B cell (primary cell): ENCODE results near the gene TBX1.

Experiments
- EZH2 ChIP-seq: IDR thresholded peaks from 2 replicates; pipeline ENCODE4 v1.6.1; 2012; ENCODE audit warnings: borderline replicate concordance, low read depth, mild to moderate bottlenecking, moderate library complexity, low read length; ENCODE audit not compliant: insufficient read depth, poor library complexity, severe bottlenecking
- TF ChIP-seq, protein P1 (sequence below): fragments of 200-600 bp; IDR thresholded peaks from one replicate; pipeline ENCODE4 v1.8.0; 2022; ENCODE audit warnings: antibody characterized with exemption, mild to moderate bottlenecking

DNA sequence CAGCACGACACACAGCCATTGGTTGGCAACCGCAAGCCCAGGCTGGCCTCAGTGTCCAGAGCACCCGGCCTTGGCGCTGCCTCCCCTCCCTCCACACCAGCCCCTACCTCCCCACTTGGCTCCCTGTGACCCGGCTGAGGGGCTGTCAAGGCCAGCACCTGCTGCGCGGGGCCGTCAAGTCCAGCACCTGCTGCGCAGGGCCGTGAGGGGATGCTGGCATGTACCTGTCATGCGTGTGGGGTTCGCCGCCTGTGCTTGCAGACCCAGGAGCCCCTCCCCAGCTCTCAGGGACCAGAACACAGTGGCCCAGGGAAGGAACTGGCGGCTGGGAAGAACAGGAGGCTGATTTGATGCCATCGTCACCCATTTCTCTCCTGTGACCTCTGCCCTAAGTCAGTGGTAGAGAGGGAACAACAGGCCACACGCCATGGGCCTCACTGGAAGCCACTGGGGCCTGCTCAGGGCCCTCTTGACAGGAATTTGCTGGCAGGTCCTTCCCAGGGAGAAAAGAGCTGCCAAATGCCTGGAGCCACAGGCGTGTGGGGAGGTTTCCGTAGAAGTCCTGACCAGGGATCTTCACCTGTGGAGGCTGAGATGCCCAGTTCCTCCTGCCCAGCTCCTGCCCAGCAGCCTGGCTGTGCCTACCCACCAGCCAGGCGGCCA is 37.6 kb downstream of the TBX1 start:
- TF ChIP-seq, protein P1, sequence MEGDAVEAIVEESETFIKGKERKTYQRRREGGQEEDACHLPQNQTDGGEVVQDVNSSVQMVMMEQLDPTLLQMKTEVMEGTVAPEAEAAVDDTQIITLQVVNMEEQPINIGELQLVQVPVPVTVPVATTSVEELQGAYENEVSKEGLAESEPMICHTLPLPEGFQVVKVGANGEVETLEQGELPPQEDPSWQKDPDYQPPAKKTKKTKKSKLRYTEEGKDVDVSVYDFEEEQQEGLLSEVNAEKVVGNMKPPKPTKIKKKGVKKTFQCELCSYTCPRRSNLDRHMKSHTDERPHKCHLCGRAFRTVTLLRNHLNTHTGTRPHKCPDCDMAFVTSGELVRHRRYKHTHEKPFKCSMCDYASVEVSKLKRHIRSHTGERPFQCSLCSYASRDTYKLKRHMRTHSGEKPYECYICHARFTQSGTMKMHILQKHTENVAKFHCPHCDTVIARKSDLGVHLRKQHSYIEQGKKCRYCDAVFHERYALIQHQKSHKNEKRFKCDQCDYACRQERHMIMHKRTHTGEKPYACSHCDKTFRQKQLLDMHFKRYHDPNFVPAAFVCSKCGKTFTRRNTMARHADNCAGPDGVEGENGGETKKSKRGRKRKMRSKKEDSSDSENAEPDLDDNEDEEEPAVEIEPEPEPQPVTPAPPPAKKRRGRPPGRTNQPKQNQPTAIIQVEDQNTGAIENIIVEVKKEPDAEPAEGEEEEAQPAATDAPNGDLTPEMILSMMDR = no peak
- no peak for TF ChIP-seq EZH2
